Measurements from ENCODE around the gene ARHGEF33. TPM values are rescaled to one million over a fixed set of nuclear protein-coding genes. Genes with fewer than 3 reads are reported as not detected.

Gene ARHGEF33
- total and polyA plus RNA-seq, 2 of the 8 experiments (the other 6 are each of a cell fraction or from before 2014, with no cell fraction given): 0.09 to 0.95 TPM

DNA sequence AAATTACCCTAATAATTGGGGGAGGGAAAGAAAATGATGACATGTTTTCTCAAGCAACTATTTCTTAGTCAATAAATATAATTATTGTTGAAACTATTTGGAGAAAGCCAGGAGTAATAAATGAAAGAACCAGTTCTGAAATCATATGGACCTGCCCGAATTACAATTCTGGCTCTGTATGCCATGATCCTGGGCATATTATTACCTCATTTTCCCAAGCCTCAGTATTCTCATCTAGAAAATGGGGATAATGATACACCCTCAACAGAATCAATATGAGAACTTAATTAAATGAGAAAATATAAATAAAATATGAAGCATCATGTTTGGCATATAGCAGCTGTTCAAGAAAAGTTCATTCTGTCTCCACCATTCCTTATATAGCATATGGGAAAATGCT, 22.9 kb downstream of the ARHGEF33 start:
- POLR2A ChIA-PET (ENCODE audit: partially characterized antibody): interaction anchor here (0.6 kb wide), 1 partner anchor 144 kb away, joined by 4 read pairs; no protein-coding TSS in a partner anchor
- H3K79me2 ChIP-seq (ENCODE audit: control insufficient read depth in 1 of 2, insufficient read depth in 2 of 2, low read length in 2 of 2): no peaks in the 10 kb centered on the region
- H3K9ac ChIP-seq (replicated peaks in 1 of 4; ENCODE audit: extremely low read depth in 1 of 4, low read depth in 3 of 4, low read length in 3 of 4): no peak overlapping the region
- CTCF ChIA-PET (ENCODE audit: partially characterized antibody): interaction anchor here (1.0 to 1.3 kb wide), 2 partner anchors 14 to 78 kb away, joined by 3 to 4 read pairs; no protein-coding TSS in a partner anchor
- no peak overlapping the region for H4K5ac ChIP-seq (ENCODE audit: insufficient read length, low read depth, low read length)
- H3K14ac ChIP-seq (ENCODE audit: insufficient read length): no peak overlapping the region
- H3K4me3 ChIP-seq (ENCODE audit: extremely low read depth in 1 of 4, insufficient read depth in 2 of 4, low read depth in 3 of 4, low read length in 4 of 4): no peak overlapping the region
- H3K23me2 ChIP-seq (ENCODE audit: low read depth, low read length): no peaks in the 10 kb centered on the region
- no peaks in the 10 kb centered on the region for H3K4me1 ChIP-seq (replicated peaks in 1 of 4; ENCODE audit: control insufficient read depth in 3 of 4, insufficient read depth in 4 of 4, low read length in 3 of 4)
- H4K20me1 ChIP-seq (replicated peaks in 1 of 2; ENCODE audit: control insufficient read depth in 1 of 2, insufficient read depth in 2 of 2, low read length in 2 of 2): no peaks in the 10 kb centered on the region
- H3K27me3 ChIP-seq (replicated peaks in 1 of 4; ENCODE audit: control insufficient read depth in 3 of 4, extremely low read depth in 1 of 4, insufficient read depth in 3 of 4, low read length in 3 of 4): no peaks in the 10 kb centered on the region
- H3K23ac ChIP-seq (ENCODE audit: insufficient read length): no peak overlapping the region
- H2BK20ac ChIP-seq (ENCODE audit: low read length): no peak overlapping the region
- H2BK5ac ChIP-seq (ENCODE audit: low read depth, low read length): no peak overlapping the region
- no peak overlapping the region for H4K91ac ChIP-seq (replicated peaks; ENCODE audit: insufficient read length, low read length)
- no peak overlapping the region for H2BK12ac ChIP-seq (ENCODE audit: low read depth, low read length)
- no peaks in the 10 kb centered on the region for H3K79me1 ChIP-seq (ENCODE audit: low read depth, low read length)
- H2BK15ac ChIP-seq (ENCODE audit: low read length): no peak overlapping the region
- FAIRE-seq (no peak), DNase-seq (ENCODE audit: low read depth in 1 of 2, low spot score in 2 of 2) (no peak)
- H2AK5ac ChIP-seq (ENCODE audit: low read depth, low read length): no peak overlapping the region
- no peak overlapping the region for H4K8ac ChIP-seq (ENCODE audit: extremely low read depth, insufficient read depth, low read length)
- no peak overlapping the region for H2AFZ ChIP-seq (ENCODE audit: low read length)
- no peak overlapping the region for H3K4me2 ChIP-seq (ENCODE audit: insufficient read depth in 1 of 2, low read depth in 2 of 2, low read length in 2 of 2)
- no peak overlapping the region for H3K4ac ChIP-seq (replicated peaks; ENCODE audit: insufficient read length, low read depth, low read length)
- no peak overlapping the region for H3K18ac ChIP-seq (ENCODE audit: extremely low read depth, low read length)
- WGBS, 2 experiments (ENCODE audit: extremely low coverage in 1 of 2, insufficient coverage in 1 of 2, insufficient read length in 1 of 2, insufficient replicate concordance in 2 of 2, low coverage in 1 of 2, low lambda C conversion rate in 2 of 2, missing lambda C conversion rate in 1 of 2): 0% methylated on average over 1 of the region's 1 CpG; no CpG with 5 or more reads in 1 of the 2 experiments
- H3K9me3 ChIP-seq (ENCODE audit: insufficient read depth in 2 of 2, low read depth in 1 of 2, low read length in 1 of 2): no peaks in the 10 kb centered on the region
- no peak overlapping the region for H3K56ac ChIP-seq (replicated peaks; ENCODE audit: insufficient read length, low read depth, low read length)
- H3K27ac ChIP-seq (ENCODE audit: low read depth, low read length): no peak overlapping the region
- no peaks in the 10 kb centered on the region for H3K36me3 ChIP-seq (ENCODE audit: control insufficient read depth in 2 of 4, insufficient read depth in 4 of 4, low read length in 3 of 4)
- no peak overlapping the region for H2BK120ac ChIP-seq (replicated peaks; ENCODE audit: low read depth, low read length)
- no peak for TF ChIP-seq CHD1 (IDR thresholded peaks at IDR 0.05; ENCODE audit: low read depth, low read length)
- TF ChIP-seq, protein P1, sequence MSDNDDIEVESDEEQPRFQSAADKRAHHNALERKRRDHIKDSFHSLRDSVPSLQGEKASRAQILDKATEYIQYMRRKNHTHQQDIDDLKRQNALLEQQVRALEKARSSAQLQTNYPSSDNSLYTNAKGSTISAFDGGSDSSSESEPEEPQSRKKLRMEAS (IDR thresholded peaks at IDR 0.05): no peak
- no peak for TF ChIP-seq BRCA1 (IDR thresholded peaks at IDR 0.05; ENCODE audit: low read depth, low read length)
- no peak for TF ChIP-seq JUN (IDR thresholded peaks at IDR 0.05; ENCODE audit: low read depth, low read length)
- TF ChIP-seq GABPA (IDR thresholded peaks at IDR 0.05; ENCODE audit: borderline replicate concordance, insufficient read depth, low read length): no peak
- TF ChIP-seq SRF (IDR thresholded peaks at IDR 0.05; ENCODE audit: low read depth, low read length): no peak
- no peak for TF ChIP-seq YY1 (IDR thresholded peaks at IDR 0.05; ENCODE audit: low read depth, low read length)
- no peak for TF ChIP-seq SAP30 (IDR thresholded peaks at IDR 0.05; ENCODE audit: insufficient read depth, insufficient replicate concordance, low read length)
- TF ChIP-seq RXRA (IDR thresholded peaks at IDR 0.05; ENCODE audit: insufficient read depth, low read depth, low read length): no peak
- TF ChIP-seq KDM1A (IDR thresholded peaks at IDR 0.05; ENCODE audit: borderline replicate concordance, low read length): no peak
- no peak for TF ChIP-seq NANOG (IDR thresholded peaks at IDR 0.05; ENCODE audit: insufficient read depth, low read depth, low read length, poor library complexity, severe bottlenecking)
